K562 (cell line): ENCODE results near the gene UBQLN3. TPM values are rescaled to one million over a fixed set of nuclear protein-coding genes. Genes with fewer than 3 reads are reported as not detected.

Source experiments
- CBFA2T3 ChIP-seq: fragments of 450-650 bp; IDR thresholded peaks from 2 replicates; pipeline ENCODE4 v1.6.1; 2017
- CCNT2 ChIP-seq: IDR thresholded peaks from 2 replicates; pipeline ENCODE4 v1.6.1; 2011; ENCODE audit warnings: borderline replicate concordance, low read depth, mild to moderate bottlenecking, moderate library complexity, mixed read lengths, low read length; ENCODE audit not compliant: insufficient read length; ENCODE audit errors: extremely low read depth
- EP400 ChIP-seq: fragments of 450-650 bp; IDR thresholded peaks from 2 replicates; pipeline ENCODE4 v1.6.1; 2017; ENCODE audit warnings: antibody characterized with exemption, mild to moderate bottlenecking, moderate library complexity
- ESRRA ChIP-seq: fragments of 450-650 bp; IDR thresholded peaks from 2 replicates; pipeline ENCODE4 v1.6.1; 2014; ENCODE audit warnings: low read depth, mild to moderate bottlenecking, moderate library complexity, borderline replicate concordance
- FOXK2 ChIP-seq, 2 experiments: fragments of 450-650 bp; IDR thresholded peaks in 1 of 2; conservative IDR thresholded peaks in 1 of 2; 2 replicates each; pipeline ENCODE4 v1.6.1; 2016; ENCODE audit warnings: low read depth in 2 of 2, mild to moderate bottlenecking in 1 of 2
- GATA2 ChIP-seq: sonication (generic); formaldehyde crosslinking; IDR thresholded peaks from 2 replicates; pipeline ENCODE4 v1.4.0; 2020; ENCODE audit warnings: mild to moderate bottlenecking, missing genetic modification reagents
- HEY1 ChIP-seq: fragments of 250-450 bp; sonication (Bioruptor Pico); IDR thresholded peaks from 2 replicates; pipeline ENCODE4 v1.5.0; 2020; ENCODE audit warnings: mild to moderate bottlenecking, moderate library complexity, borderline replicate concordance
- HNRNPUL1 ChIP-seq: fragments of 200-400 bp; formaldehyde crosslinking; IDR thresholded peaks from 2 replicates; pipeline ENCODE4 v1.6.1; 2017; ENCODE audit warnings: low read length
- JUND ChIP-seq, 2 experiments: IDR thresholded peaks; 2 replicates in 1 of 2; 3 replicates in 1 of 2; pipeline ENCODE4 v1.6.1; 2011; ENCODE audit warnings: borderline replicate concordance in 2 of 2, low read depth in 2 of 2, low read length in 2 of 2, improper control_type of control experiment in 1 of 2, missing biosample characterization in 1 of 2, missing genetic modification characterization in 1 of 2, missing genetic modification reagents in 1 of 2
- KDM1A ChIP-seq, 2 experiments: fragments of 450-650 bp; IDR thresholded peaks; 2 replicates each; pipeline ENCODE4 v1.6.1; 2016; ENCODE audit warnings: mild to moderate bottlenecking in 2 of 2
- MECOM ChIP-seq: fragments of 250-450 bp; sonication (Bioruptor Pico); IDR thresholded peaks from 2 replicates; pipeline ENCODE4 v1.8.0; 2022; ENCODE audit warnings: inconsistent platforms
- NCOR1 ChIP-seq: fragments of 450-650 bp; IDR thresholded peaks from 2 replicates; pipeline ENCODE4 v1.6.1; 2016; ENCODE audit warnings: mild to moderate bottlenecking, moderate library complexity
- NR2C2 ChIP-seq, 2 experiments: fragments of 200-800 bp in 1 of 2; sonication (Bioruptor generic) in 1 of 2; sonication (generic) in 1 of 2; formaldehyde crosslinking in 1 of 2; IDR thresholded peaks; 2 replicates each; pipeline versions ENCODE4 v1.6.1 to v1.8.0; 2016 to 2022; ENCODE audit warnings: mild to moderate bottlenecking in 1 of 2, missing compliant biosample characterization in 1 of 2, missing genetic modification characterization in 1 of 2, missing genetic modification reagents in 1 of 2
- POLR2AphosphoS5 ChIP-seq: IDR thresholded peaks from 2 replicates; pipeline ENCODE4 v1.6.1; 2011; ENCODE audit warnings: mild to moderate bottlenecking, low read depth, low read length, moderate library complexity; ENCODE audit not compliant: control insufficient read depth, insufficient read depth
- STAT5A ChIP-seq: IDR thresholded peaks from 2 replicates; pipeline ENCODE4 v1.6.1; 2012; ENCODE audit warnings: low read length, inconsistent platforms, borderline replicate concordance
- TAL1 ChIP-seq: fragments of 450-650 bp; IDR thresholded peaks from 2 replicates; pipeline ENCODE4 v1.6.1; 2016; ENCODE audit warnings: mild to moderate bottlenecking
- TEAD4 ChIP-seq, 2 experiments: sonication (generic) in 1 of 2; formaldehyde crosslinking in 1 of 2; IDR thresholded peaks; 2 replicates each; pipeline versions ENCODE4 v1.6.1 to v1.8.0; 2012 to 2022; ENCODE audit warnings: borderline replicate concordance in 1 of 2, inconsistent platforms in 1 of 2, low read length in 1 of 2, mild to moderate bottlenecking in 1 of 2, missing genetic modification reagents in 1 of 2
- XRCC4 ChIP-seq: IDR thresholded peaks from one replicate; pipeline ENCODE4 v1.6.1; 2011; ENCODE audit not compliant: insufficient read depth, insufficient read length; ENCODE audit errors: extremely low read depth
- ZEB2 ChIP-seq: fragments of 450-650 bp; IDR thresholded peaks from 2 replicates; pipeline ENCODE4 v1.6.1; 2016
- ZNF197 ChIP-seq: fragments of 200-800 bp; sonication (Bioruptor generic); IDR thresholded peaks from 2 replicates; pipeline ENCODE4 v1.6.1; 2016; ENCODE audit warnings: low read depth, missing genetic modification characterization, missing compliant biosample characterization
- ZNF217 ChIP-seq: sonication (generic); formaldehyde crosslinking; IDR thresholded peaks from 2 replicates; pipeline ENCODE4 v1.8.0; 2022; ENCODE audit warnings: mild to moderate bottlenecking, missing genetic modification reagents
- ZNF24 ChIP-seq: fragments of 450-650 bp; IDR thresholded peaks from 2 replicates; pipeline ENCODE4 v1.6.1; 2016
- ZNF384 ChIP-seq: IDR thresholded peaks from 2 replicates; pipeline ENCODE4 v1.6.1; 2012; ENCODE audit warnings: low read depth, low read length, improper control_type of control experiment
- polyA plus RNA-seq, 8 experiments: library from polyadenylated mRNA; depleted of rRNA in 4 of 8; stranded (reverse) in 5 of 8; unstranded in 3 of 8; fragments of >200 nt; fragmentation: Nextera tagmentation in 2 of 8; fragmentation: Illumina TruSeq in 1 of 8; extraction: Ambion mirVana in 2 of 8; extraction: Trizol in 1 of 8; gene quantifications; 2 replicates each; pipeline versions ENCODE4 v1.2.1 to v1.2.3, GENCODE V29; 2011 to 2014; ENCODE audit warnings: inconsistent platforms in 1 of 8, missing spikeins in 1 of 8
- total RNA-seq, 7 experiments: library from RNA; depleted of rRNA in 6 of 7; stranded (reverse); fragments of >200 nt in 6 of 7; fragmentation: Illumina TruSeq in 2 of 7; extraction: Trizol in 2 of 7; gene quantifications; 2 replicates each; pipeline versions ENCODE4 v1.2.1 to v1.2.3, GENCODE V29; 2011 to 2021; ENCODE audit warnings: low replicate concordance in 1 of 7
- TF ChIP-seq, protein P1 (sequence below): fragments of 450-650 bp; formaldehyde crosslinking; IDR thresholded peaks from 2 replicates; pipeline ENCODE4 v1.4.0; 2022; ENCODE audit warnings: missing genetic modification characterization
- TF ChIP-seq, protein P2 (sequence below): fragments of 450-650 bp; formaldehyde crosslinking; IDR thresholded peaks from 2 replicates; pipeline ENCODE4 v1.4.0; 2022; ENCODE audit warnings: missing genetic modification characterization

The UBQLN3 gene
- total and polyA plus RNA-seq, 9 of the 15 experiments (the other 6 are each of a cell fraction or from before 2014, with no cell fraction given) = 0.01 to 0.27 TPM; not detected in 7

DNA sequence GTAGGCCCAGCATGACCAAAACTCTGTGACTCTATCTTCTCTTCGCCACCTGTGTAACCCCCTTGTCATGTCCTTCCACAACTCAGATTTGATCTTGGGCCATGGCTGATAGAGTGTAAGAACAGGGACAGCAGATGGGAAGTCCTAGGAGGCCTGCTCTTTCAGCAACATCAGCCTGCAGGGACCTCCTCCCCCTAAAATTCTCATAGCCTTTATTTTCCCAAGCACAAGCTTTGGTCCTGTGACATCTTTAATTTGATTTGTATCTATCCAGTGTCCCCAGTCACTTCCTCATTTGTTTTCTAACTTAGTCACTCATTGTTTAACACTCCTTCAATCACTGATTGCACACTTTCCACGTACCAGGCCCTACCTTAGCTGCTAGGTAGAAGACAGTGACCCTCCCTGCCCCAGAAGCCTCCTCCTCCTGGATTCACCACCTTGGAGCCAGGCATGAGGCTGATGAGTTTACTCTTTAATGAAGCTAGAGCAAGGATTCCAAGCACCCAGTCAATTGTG lies 5.3 kb downstream of the UBQLN3 start (continued):
- TF ChIP-seq POLR2AphosphoS5 (peak; percentile 82; the same call in 1 of the 2 replicates), KDM1A (IDR thresholded peaks at IDR 0.05) (peak; percentile 9 to 37; a peak in 2 of 4 replicates), ESRRA (no peak), HEY1 (CRISPR knock-in tag) (no peak), ZNF24 (no peak), MECOM (CRISPR knock-in tag) (peak; percentile 29; the same call in 1 of the 2 replicates), TEAD4 (IDR thresholded peaks at IDR 0.05; ENCODE audit: low read length) (peak; percentile 62; the same call in 1 of the 2 replicates), TEAD4 (CRISPR knock-in tag; IDR thresholded peaks at IDR 0.05; ENCODE audit: borderline replicate concordance) (no peak), STAT5A (peak; percentile 53; the same call in 1 of the 2 replicates), ZNF384 (no peak), XRCC4 (no peak), CCNT2 (peak; percentile 15), ZNF217 (CRISPR knock-in tag) (no peak), EP400 (peak; percentile 35; the same call in 1 of the 2 replicates), JUND (IDR thresholded peaks at IDR 0.05; ENCODE audit: borderline replicate concordance, low read depth, low read length) (peak; percentile 11; the same call in 1 of the 2 replicates), JUND (tag; IDR thresholded peaks at IDR 0.05; ENCODE audit: borderline replicate concordance, low read depth, low read length) (no peak), CBFA2T3 (peak; percentile 82), FOXK2 (conservative IDR thresholded peaks at IDR 0.05 in 1 of 2, IDR thresholded peaks at IDR 0.05 in 1 of 2; ENCODE audit: low read depth in 2 of 2) (0 out of 4 replicates have a peak, but pooled peaks have one; percentile 23 to 35), NR2C2 (CRISPR knock-in tag; IDR thresholded peaks at IDR 0.05) (no peak), NR2C2 (tag; IDR thresholded peaks at IDR 0.05) (no peak), ZNF197 (CRISPR knock-in tag) (no peak), GATA2 (peak; percentile 60), TAL1 (peak; percentile 67), HNRNPUL1 (peak; percentile 23; the same call in 1 of the 2 replicates), ZEB2 (0 out of 2 replicates have a peak, but pooled peaks have one; percentile 43), NCOR1 (peak; percentile 67; the same call in 1 of the 2 replicates)
- TF ChIP-seq, protein P1, sequence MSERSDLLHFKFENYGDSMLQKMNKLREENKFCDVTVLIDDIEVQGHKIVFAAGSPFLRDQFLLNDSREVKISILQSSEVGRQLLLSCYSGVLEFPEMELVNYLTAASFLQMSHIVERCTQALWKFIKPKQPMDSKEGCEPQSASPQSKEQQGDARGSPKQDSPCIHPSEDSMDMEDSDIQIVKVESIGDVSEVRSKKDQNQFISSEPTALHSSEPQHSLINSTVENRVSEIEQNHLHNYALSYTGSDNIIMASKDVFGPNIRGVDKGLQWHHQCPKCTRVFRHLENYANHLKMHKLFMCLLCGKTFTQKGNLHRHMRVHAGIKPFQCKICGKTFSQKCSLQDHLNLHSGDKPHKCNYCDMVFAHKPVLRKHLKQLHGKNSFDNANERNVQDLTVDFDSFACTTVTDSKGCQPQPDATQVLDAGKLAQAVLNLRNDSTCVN (CRISPR knock-in tag) = peak; percentile 38; the same call in 1 of the 2 replicates
- TF ChIP-seq, protein P2, sequence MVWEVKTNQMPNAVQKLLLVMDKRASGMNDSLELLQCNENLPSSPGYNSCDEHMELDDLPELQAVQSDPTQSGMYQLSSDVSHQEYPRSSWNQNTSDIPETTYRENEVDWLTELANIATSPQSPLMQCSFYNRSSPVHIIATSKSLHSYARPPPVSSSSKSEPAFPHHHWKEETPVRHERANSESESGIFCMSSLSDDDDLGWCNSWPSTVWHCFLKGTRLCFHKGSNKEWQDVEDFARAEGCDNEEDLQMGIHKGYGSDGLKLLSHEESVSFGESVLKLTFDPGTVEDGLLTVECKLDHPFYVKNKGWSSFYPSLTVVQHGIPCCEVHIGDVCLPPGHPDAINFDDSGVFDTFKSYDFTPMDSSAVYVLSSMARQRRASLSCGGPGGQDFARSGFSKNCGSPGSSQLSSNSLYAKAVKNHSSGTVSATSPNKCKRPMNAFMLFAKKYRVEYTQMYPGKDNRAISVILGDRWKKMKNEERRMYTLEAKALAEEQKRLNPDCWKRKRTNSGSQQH = 0 out of 2 replicates have a peak, but pooled peaks have one; percentile 7
